ENCODE results near the gene MACROD2.

The MACROD2 gene

DNA sequence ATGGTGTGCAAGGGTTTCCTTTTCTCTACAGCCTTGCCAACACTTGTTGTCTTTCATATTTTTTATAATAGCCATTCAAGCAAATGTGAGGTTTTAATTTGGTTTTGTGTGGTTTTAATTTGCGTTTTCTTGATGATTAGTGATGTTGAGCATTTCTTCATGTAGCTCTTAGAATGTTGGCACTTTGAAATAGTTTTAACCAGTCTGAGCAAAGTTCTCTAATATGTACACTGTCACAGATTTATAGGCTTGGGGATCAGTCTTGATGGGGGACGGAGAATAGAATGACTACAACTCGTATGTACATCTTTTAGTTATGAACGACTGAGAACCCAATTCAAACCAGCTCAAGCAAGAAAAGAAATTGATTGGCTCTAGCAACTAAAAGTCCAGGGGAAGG, 1574.8 kb downstream of the MACROD2 start:
- H3K9me3 ChIP-seq (ENCODE audit: control insufficient read depth, low read length): no peaks in the 10 kb centered on the region
- H3K27me3 ChIP-seq (ENCODE audit: control insufficient read depth, insufficient read depth, low read length, poor library complexity, severe bottlenecking): no peaks in the 10 kb centered on the region
- no peaks in the 10 kb centered on the region for H3K4me1 ChIP-seq (ENCODE audit: control insufficient read depth, insufficient read depth, low read length)
- H3K27ac ChIP-seq (ENCODE audit: insufficient read depth, low read depth, low read length, poor library complexity, severe bottlenecking): no peak overlapping the region
- 91 to 95% methylated on average over 4 of the region's 4 CpGs for WGBS, 2 experiments
- H3K4me3 ChIP-seq (ENCODE audit: insufficient read depth, low read depth, low read length): no peak overlapping the region
- no peaks in the 10 kb centered on the region for H3K36me3 ChIP-seq (ENCODE audit: control insufficient read depth, insufficient read depth, low read length)

DNA sequence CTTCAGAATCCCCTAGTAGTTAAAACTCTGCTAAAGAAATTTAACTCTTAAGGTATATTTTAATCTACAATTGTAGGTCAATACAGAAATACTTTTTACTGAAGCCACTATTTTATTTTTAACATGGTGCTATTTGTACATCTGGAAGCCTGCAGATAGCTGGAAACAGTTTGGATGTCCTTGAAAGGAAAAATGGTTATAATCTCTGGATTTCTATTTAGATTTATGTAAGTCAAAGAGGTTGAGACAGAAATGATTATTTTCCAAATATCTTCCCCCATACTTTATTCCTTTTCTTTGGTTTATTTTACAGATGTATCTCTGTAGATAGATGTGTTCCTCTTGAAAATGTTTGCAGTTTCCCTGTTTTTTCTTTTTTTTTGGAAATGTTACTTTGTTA, 1575.7 kb downstream of the MACROD2 start:
- Histone ChIP-seq H3K27me3 (ENCODE audit: control insufficient read depth, insufficient read depth, low read length, poor library complexity, severe bottlenecking) (no peaks in the 10 kb centered on the region), H3K27ac (ENCODE audit: insufficient read depth, low read depth, low read length, poor library complexity, severe bottlenecking) (no peak overlapping the region), H3K9me3 (ENCODE audit: control insufficient read depth, low read length) (no peaks in the 10 kb centered on the region), H3K36me3 (ENCODE audit: control insufficient read depth, insufficient read depth, low read length) (no peaks in the 10 kb centered on the region), H3K4me1 (ENCODE audit: control insufficient read depth, insufficient read depth, low read length) (no peaks in the 10 kb centered on the region), H3K4me3 (ENCODE audit: insufficient read depth, low read depth, low read length) (no peak overlapping the region)

DNA sequence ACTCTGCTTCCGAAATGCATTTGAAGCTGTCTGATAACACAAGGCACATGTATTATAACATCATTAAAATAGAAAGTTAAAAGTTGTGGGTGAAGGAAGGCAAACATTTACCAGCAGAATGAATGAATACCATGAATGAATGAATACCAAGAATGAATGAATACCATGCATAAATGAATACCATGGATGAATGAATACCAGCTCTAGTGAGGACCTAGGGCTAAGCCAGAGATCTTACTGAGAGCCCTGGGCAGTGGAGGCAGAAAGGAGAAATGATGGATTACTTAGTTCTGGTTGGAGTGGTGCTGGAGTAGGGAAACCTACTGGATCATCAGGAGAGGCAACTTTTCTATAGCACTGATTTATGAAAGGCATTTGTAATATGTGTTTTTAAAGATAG, 1579.9 kb downstream of the MACROD2 start:
- H3K4me1 ChIP-seq (ENCODE audit: control insufficient read depth, insufficient read depth, low read length): no peaks in the 10 kb centered on the region
- no peak overlapping the region for H3K27ac ChIP-seq (ENCODE audit: insufficient read depth, low read depth, low read length, poor library complexity, severe bottlenecking)
- H3K9me3 ChIP-seq (ENCODE audit: control insufficient read depth, low read length): no peaks in the 10 kb centered on the region
- H3K27me3 ChIP-seq (ENCODE audit: control insufficient read depth, insufficient read depth, low read length, poor library complexity, severe bottlenecking): no peaks in the 10 kb centered on the region
- H3K4me3 ChIP-seq (ENCODE audit: insufficient read depth, low read depth, low read length): no peak overlapping the region
- 100% methylated on average over 1 of the region's 1 CpG; no CpG with 5 or more reads in 1 of the 2 experiments for WGBS, 2 experiments
- H3K36me3 ChIP-seq (ENCODE audit: control insufficient read depth, insufficient read depth, low read length): no peaks in the 10 kb centered on the region

DNA sequence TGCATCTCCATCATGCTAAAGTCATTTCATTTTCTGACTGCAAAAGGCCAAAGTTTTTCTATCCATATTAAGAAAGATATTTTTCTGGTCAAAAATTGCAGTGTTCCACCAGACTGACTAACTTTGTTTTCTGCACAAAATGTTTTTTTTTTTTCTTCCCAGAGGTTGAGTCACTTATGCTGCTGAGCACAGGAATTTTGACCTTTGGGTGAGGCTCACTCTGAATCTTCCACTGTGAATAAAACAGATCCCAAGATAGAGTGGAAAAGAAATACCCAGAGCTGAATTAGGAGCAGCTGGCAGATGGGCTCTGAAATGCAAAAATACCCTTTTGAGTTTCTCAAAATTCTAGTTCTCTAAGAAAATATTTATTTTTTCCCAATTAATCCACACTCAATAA, 1581.1 kb downstream of the MACROD2 start:
- Histone ChIP-seq H3K27ac (ENCODE audit: insufficient read depth, low read depth, low read length, poor library complexity, severe bottlenecking) (no peak overlapping the region), H3K9me3 (ENCODE audit: control insufficient read depth, low read length) (no peaks in the 10 kb centered on the region), H3K4me3 (ENCODE audit: insufficient read depth, low read depth, low read length) (no peak overlapping the region), H3K36me3 (ENCODE audit: control insufficient read depth, insufficient read depth, low read length) (no peaks in the 10 kb centered on the region), H3K27me3 (ENCODE audit: control insufficient read depth, insufficient read depth, low read length, poor library complexity, severe bottlenecking) (no peaks in the 10 kb centered on the region), H3K4me1 (ENCODE audit: control insufficient read depth, insufficient read depth, low read length) (no peaks in the 10 kb centered on the region)

DNA sequence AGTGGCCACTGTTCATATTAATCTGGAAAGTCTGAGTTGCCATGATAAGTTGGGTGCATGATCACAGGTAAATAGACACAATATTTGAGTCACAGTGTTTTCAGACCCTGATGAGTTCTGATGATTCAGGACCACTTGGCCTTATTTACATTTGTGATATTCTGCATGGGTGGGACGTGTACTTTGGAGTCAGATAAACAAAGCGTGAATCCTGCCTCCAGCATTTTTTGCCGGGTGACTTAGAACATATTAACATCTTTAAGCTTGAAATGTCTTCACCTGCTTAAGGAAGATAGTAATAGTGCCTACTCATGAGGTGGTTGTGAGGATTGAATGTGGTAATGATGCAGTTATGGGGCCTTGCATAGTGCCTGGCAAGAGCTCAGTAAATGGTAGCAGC, 1582.8 kb downstream of the MACROD2 start:
- WGBS, 2 experiments: 92 to 98% methylated on average over 3 of the region's 3 CpGs
- no peaks in the 10 kb centered on the region for H3K36me3 ChIP-seq (ENCODE audit: control insufficient read depth, insufficient read depth, low read length)
- H3K4me3 ChIP-seq (ENCODE audit: insufficient read depth, low read depth, low read length): no peak overlapping the region
- H3K27ac ChIP-seq (ENCODE audit: insufficient read depth, low read depth, low read length, poor library complexity, severe bottlenecking): no peak overlapping the region
- no peaks in the 10 kb centered on the region for H3K4me1 ChIP-seq (ENCODE audit: control insufficient read depth, insufficient read depth, low read length)
- no peaks in the 10 kb centered on the region for H3K27me3 ChIP-seq (ENCODE audit: control insufficient read depth, insufficient read depth, low read length, poor library complexity, severe bottlenecking)
- no peaks in the 10 kb centered on the region for H3K9me3 ChIP-seq (ENCODE audit: control insufficient read depth, low read length)

DNA sequence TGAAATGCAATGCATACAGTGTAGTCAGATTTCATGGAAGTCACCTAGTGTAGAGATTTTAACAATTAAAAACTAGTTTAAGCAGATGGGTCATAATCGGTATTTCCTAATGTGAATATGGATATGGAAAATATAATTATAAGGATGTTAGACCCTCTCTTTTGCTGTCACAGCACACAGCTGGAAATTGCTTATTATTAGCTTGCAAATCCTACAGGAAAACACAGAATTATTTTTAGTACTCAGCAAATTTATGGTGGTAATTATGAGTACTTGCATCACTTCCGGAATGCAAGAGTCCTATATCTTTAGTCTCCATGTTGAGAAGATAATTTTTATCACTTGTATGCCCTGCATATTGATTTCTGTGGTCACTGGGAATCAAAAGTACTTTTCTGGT, 1584.4 kb downstream of the MACROD2 start:
- Histone ChIP-seq H3K4me1 (ENCODE audit: control insufficient read depth, insufficient read depth, low read length) (no peaks in the 10 kb centered on the region), H3K4me3 (ENCODE audit: insufficient read depth, low read depth, low read length) (no peak overlapping the region), H3K9me3 (ENCODE audit: control insufficient read depth, low read length) (no peaks in the 10 kb centered on the region), H3K27me3 (ENCODE audit: control insufficient read depth, insufficient read depth, low read length, poor library complexity, severe bottlenecking) (no peaks in the 10 kb centered on the region), H3K36me3 (ENCODE audit: control insufficient read depth, insufficient read depth, low read length) (no peaks in the 10 kb centered on the region), H3K27ac (ENCODE audit: insufficient read depth, low read depth, low read length, poor library complexity, severe bottlenecking) (no peak overlapping the region)
- 95 to 100% methylated on average over 1 to 2 of the region's 2 CpGs for WGBS, 2 experiments

DNA sequence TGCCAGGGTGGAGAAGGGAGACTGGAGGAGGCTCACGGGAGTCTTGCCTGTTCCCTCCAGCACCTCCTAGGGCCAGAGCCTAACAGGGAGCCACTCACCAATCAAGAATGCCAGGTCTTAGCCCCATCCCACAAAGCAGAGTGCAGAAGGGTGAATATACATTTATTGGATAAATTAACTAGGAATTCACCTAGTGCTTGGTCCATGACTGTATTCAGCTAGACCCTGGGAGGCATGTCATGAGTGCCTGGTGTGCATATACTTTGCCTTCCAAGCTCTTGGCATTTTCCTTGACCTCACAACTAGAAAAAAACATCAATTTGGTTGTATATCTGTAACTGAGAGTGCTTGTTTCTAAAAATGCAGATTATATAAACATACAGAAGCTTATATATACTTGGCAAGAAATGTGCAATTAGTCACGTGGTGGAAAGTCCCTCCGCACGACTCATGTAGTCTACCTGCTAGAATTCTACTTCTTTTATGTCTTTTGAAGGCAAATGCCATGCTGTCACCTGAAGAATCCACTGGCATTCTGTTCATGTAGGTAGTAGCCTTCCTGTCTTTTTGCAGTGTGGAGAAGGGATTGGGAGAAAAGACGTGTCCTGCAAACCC, 1586.9 kb downstream of the MACROD2 start:
- H3K27ac ChIP-seq (ENCODE audit: insufficient read depth, low read depth, low read length, poor library complexity, severe bottlenecking): no peak overlapping the region
- no peak overlapping the region for H3K4me3 ChIP-seq (ENCODE audit: insufficient read depth, low read depth, low read length)
- 90 to 94% methylated on average over 5 of the region's 5 CpGs for WGBS, 2 experiments
- no peaks in the 10 kb centered on the region for H3K36me3 ChIP-seq (ENCODE audit: control insufficient read depth, insufficient read depth, low read length)
- no peaks in the 10 kb centered on the region for H3K27me3 ChIP-seq (ENCODE audit: control insufficient read depth, insufficient read depth, low read length, poor library complexity, severe bottlenecking)
- H3K9me3 ChIP-seq (ENCODE audit: control insufficient read depth, low read length): no peaks in the 10 kb centered on the region
- H3K4me1 ChIP-seq (ENCODE audit: control insufficient read depth, insufficient read depth, low read length): no peaks in the 10 kb centered on the region

DNA sequence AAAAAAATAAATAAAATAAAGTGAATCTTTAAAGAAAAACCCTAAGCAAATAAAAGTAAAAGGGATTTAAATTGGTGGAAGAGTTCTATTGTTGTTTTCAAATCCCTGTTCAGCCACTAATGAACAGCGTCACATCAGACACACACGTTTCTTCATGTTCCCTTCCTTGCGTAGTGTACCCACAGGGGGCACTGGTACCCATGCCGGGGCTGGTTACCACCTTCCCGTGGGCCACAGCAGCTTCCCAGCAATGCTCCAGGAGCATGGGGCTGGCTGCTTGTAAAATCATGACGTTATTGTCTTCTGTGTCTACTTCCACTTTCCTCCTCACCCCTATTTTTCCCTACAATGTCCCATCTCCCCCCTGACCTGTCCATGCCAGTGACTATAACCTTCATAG, 1589.2 kb downstream of the MACROD2 start:
- Histone ChIP-seq H3K27me3 (ENCODE audit: control insufficient read depth, insufficient read depth, low read length, poor library complexity, severe bottlenecking) (no peaks in the 10 kb centered on the region), H3K9me3 (ENCODE audit: control insufficient read depth, low read length) (no peaks in the 10 kb centered on the region), H3K4me1 (ENCODE audit: control insufficient read depth, insufficient read depth, low read length) (no peaks in the 10 kb centered on the region), H3K27ac (ENCODE audit: insufficient read depth, low read depth, low read length, poor library complexity, severe bottlenecking) (no peak overlapping the region), H3K36me3 (ENCODE audit: control insufficient read depth, insufficient read depth, low read length) (no peaks in the 10 kb centered on the region), H3K4me3 (ENCODE audit: insufficient read depth, low read depth, low read length) (no peak overlapping the region)
- 91 to 92% methylated on average over 6 of the region's 6 CpGs for WGBS, 2 experiments

DNA sequence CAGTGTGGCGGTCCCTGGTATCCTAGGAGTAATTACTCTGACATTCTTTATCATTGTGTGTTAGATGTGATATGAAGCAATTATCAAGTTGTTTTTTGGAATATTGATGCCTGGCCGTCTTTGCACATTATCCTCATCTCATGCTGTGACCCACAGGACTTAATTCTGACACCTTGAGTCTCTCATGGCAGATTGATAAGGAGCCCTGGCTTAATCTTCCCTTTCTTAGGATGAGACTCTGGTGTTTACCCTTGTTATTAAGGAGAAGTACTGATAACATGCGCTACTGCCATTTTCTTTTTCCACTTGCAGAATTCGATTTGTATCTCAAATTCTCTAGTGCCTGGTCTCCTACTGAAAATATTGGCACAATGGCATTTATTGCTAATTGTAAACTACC, 1597.8 kb downstream of the MACROD2 start:
- 93 to 98% methylated on average over 4 of the region's 4 CpGs for WGBS, 2 experiments
- no peak overlapping the region for H3K4me3 ChIP-seq (ENCODE audit: insufficient read depth, low read depth, low read length)
- no peaks in the 10 kb centered on the region for H3K36me3 ChIP-seq (ENCODE audit: control insufficient read depth, insufficient read depth, low read length)
- H3K9me3 ChIP-seq (ENCODE audit: control insufficient read depth, low read length): no peaks in the 10 kb centered on the region
- no peak overlapping the region for H3K27ac ChIP-seq (ENCODE audit: insufficient read depth, low read depth, low read length, poor library complexity, severe bottlenecking)
- H3K27me3 ChIP-seq (ENCODE audit: control insufficient read depth, insufficient read depth, low read length, poor library complexity, severe bottlenecking): no peaks in the 10 kb centered on the region
- no peaks in the 10 kb centered on the region for H3K4me1 ChIP-seq (ENCODE audit: control insufficient read depth, insufficient read depth, low read length)

DNA sequence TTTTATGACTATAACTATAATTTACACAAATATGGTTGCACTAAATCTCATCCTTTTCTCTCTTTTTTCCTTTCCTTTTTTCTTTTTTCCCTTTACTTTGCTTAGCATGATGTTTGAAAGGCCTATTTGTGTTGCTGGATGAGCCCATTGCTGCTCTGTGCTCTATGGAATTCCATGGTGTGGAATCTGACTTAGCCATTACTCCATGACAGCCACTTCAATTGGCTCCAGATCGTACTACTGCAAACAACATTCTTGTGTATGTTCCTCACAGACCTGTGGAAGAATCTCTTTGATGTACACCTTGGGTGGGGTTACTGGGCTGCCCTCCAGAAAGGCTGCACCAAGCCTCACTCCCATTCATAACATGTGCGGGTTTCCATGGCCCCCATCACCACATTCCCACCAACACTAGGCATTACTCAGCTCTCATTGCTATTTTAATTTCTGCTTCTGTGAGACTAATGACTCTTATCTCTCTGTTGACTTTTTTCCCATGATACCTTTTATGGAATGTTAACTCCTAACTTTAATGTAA, 1598.9 kb downstream of the MACROD2 start:
- no peak overlapping the region for H3K4me3 ChIP-seq (ENCODE audit: insufficient read depth, low read depth, low read length)
- no peak overlapping the region for H3K27ac ChIP-seq (ENCODE audit: insufficient read depth, low read depth, low read length, poor library complexity, severe bottlenecking)
- no peaks in the 10 kb centered on the region for H3K36me3 ChIP-seq (ENCODE audit: control insufficient read depth, insufficient read depth, low read length)
- H3K4me1 ChIP-seq (ENCODE audit: control insufficient read depth, insufficient read depth, low read length): no peaks in the 10 kb centered on the region
- no peaks in the 10 kb centered on the region for H3K27me3 ChIP-seq (ENCODE audit: control insufficient read depth, insufficient read depth, low read length, poor library complexity, severe bottlenecking)
- 90 to 96% methylated on average over 2 of the region's 2 CpGs for WGBS, 2 experiments
- no peaks in the 10 kb centered on the region for H3K9me3 ChIP-seq (ENCODE audit: control insufficient read depth, low read length)
